NCI-H1930 (cell line): ENCODE measurements around the gene SCT.

Experiments
- DNase-seq, 2 experiments: peaks; one replicate each; lab custom pipeline; 2025; lab: John Stamatoyannopoulos, UW

Gene SCT

GRCh38 chr11:621838-622237 lies 5.1 kb downstream of the SCT start:
- no peak for DNase-seq

GRCh38 chr11:620935-621814 lies 5.8 kb downstream of the SCT start:
- no peak for DNase-seq

- no peak for DNase-seq
Measured at GRCh38 chr11:620201-620600, 6.8 kb downstream of the SCT start.

GRCh38 chr11:619628-620050 lies 7.3 kb downstream of the SCT start:
- DNase-seq: no peak

GRCh38 chr11:618856-619627 lies 7.9 kb downstream of the SCT start:
- no peak for DNase-seq

- no peak for DNase-seq
Measured at GRCh38 chr11:617912-618682, 8.9 kb downstream of the SCT start.

- DNase-seq: no peak
Measured at GRCh38 chr11:617199-617911, 9.6 kb downstream of the SCT start.

- DNase-seq: no peak
Measured at GRCh38 chr11:616320-617198, 10.4 kb downstream of the SCT start.

- peak; percentile 49 to 57 for DNase-seq
Measured at GRCh38 chr11:615504-616319, 11.3 kb downstream of the SCT start, which contains the start of gene IRF7. TSS of gene IRF7 (minus strand) at chr11:615950. CDS start at chr11:615364, 586 bp downstream.

GRCh38 chr11:614623-615503 lies 12.1 kb downstream of the SCT start:
- no peak for DNase-seq

GRCh38 chr11:614021-614622 lies 12.9 kb downstream of the SCT start:
- no peak for DNase-seq

GRCh38 chr11:613369-613968 lies 13.5 kb downstream of the SCT start:
- DNase-seq: peak in 1 of 2 experiments; percentile 46

- no peak for DNase-seq
Measured at GRCh38 chr11:612961-613300, 14.1 kb downstream of the SCT start.

- DNase-seq: no peak
Measured at GRCh38 chr11:612201-612960, 14.6 kb downstream of the SCT start.

- no peak for DNase-seq
Measured at GRCh38 chr11:611001-611996, 15.7 kb downstream of the SCT start.
